Prostate gland (tissue), 2 donors: ENCODE results near the gene PDE6A. TPM values are rescaled to one million over a fixed set of nuclear protein-coding genes. Genes with fewer than 3 reads are reported as not detected.

ENCODE experiments used
- DNase-seq: peaks from one replicate; pipeline ENCODE4 v3.0.0-alpha.2; 2019; ENCODE audit warnings: low spot score
- H3K27ac ChIP-seq, 2 donors: fragments of 200-600 bp; sonication (generic); 2 replicates each; pipeline ENCODE4 v1.5.1; 2017 to 2019
- H3K27me3 ChIP-seq: fragments of 200-600 bp; sonication (generic); replicated peaks from 2 replicates; pipeline ENCODE4 v1.5.1; 2019; ENCODE audit not compliant: insufficient read depth
- H3K36me3 ChIP-seq, 2 donors: fragments of 200-600 bp; sonication (generic); 1 replicate in 1 of 2; 2 replicates in 1 of 2; pipeline versions ENCODE4 v1.5.1 to v1.8.1; 2017 to 2019
- H3K4me1 ChIP-seq: fragments of 200-600 bp; sonication (generic); replicated peaks from 2 replicates; pipeline ENCODE4 v1.5.1; 2019
- H3K4me3 ChIP-seq, 2 donors: fragments of 200-600 bp; sonication (generic); 2 replicates each; pipeline ENCODE4 v1.5.1; 2017 to 2019
- H3K9me3 ChIP-seq: fragments of 200-600 bp; sonication (generic); 2 replicates; pipeline ENCODE4 v1.5.1; 2017
- POLR2A ChIP-seq: fragments of 450-650 bp; IDR thresholded peaks from one replicate; pipeline ENCODE4 v1.6.1; 2016; ENCODE audit warnings: antibody characterized with exemption, mild to moderate bottlenecking
- POLR2AphosphoS5 ChIP-seq: sonication (generic); formaldehyde crosslinking; IDR thresholded peaks from one replicate; pipeline ENCODE4 v1.6.1; 2017; ENCODE audit warnings: antibody characterized with exemption
- WGBS: methylation state at CpG from one replicate; pipeline ENCODE4 v1.1.5; 2018; 5-methylcytosine and 5-hydroxymethylcytosine counted together
- intact Hi-C: fragments of 100-400 bp; cut with DNase I; formaldehyde crosslinking; loops from one replicate; pipeline ENCODE4 v1.14.2; 2022
- total RNA-seq, 2 donors: library from RNA; depleted of rRNA; stranded (reverse); fragments of >200 nt; gene quantifications; one replicate each; pipeline ENCODE4 v1.1.0, GENCODE V29; 2016
- TF ChIP-seq, protein P1 (sequence below), 4 experiments: fragments of 200-600 bp in 2 of 4; fragments of 450-650 bp in 2 of 4; sonication (generic) in 2 of 4; IDR thresholded peaks; 1 replicate in 3 of 4; 2 replicates in 1 of 4; pipeline ENCODE4 v1.5.1; 2016 to 2019; ENCODE audit warnings: antibody characterized with exemption in 4 of 4, mild to moderate bottlenecking in 2 of 4, moderate library complexity in 2 of 4

Gene PDE6A
- total RNA-seq, 2 donors from 2014 or later: 0.91 TPM; not detected in 1

DNA sequence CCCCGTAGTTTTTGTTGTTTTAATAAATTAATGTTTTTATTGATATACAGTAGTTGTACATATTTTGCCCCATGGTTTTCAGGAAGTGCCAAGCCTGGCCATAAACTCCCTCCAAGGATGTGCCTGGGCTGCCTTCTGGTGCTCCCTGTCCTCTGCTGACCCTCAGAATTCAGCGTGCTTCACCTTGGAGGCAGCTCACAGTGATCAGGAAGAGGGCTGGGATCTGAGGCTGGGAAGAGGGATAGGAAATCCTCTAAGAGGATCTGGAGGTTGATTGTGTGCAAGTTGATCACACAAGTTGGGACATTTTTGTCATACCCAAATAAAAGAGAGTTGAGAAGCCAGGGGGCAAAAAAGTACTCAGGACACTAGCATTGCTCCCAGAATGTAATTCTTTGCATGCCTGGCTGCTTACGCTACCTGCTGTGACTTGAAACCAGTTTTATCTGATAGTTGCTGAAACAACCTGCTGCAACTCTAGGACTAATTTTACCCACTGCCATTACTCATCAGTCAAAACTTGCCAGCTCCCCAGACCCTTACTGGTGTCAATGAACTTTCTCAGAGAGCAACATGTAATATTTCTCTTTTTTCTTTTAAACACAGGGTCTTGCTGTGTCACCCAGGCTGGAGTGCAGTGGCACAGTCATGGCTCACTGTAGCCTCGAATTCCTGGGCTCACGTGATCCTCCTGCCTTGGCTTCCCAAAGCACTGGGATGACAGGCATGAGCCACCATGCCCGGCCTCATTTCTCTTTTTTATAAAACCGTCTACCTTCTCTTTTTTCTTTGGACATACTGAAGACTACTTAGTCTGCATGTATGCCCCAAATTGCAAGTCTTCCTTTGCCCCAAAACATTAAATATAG is 29.0 kb downstream of the PDE6A start:
- Histone ChIP-seq H3K36me3 (no peaks in the 10 kb centered on the region), H3K27me3 (no peaks in the 10 kb centered on the region), H3K4me3 (no peak overlapping the region), H3K9me3 (no peaks in the 10 kb centered on the region), H3K4me1 (no peaks in the 10 kb centered on the region), H3K27ac (no peak overlapping the region)
- DNase-seq: no peak
- WGBS: 81% methylated on average over 7 of the region's 7 CpGs
- intact Hi-C loops: no loop called here
- TF ChIP-seq, protein P1, sequence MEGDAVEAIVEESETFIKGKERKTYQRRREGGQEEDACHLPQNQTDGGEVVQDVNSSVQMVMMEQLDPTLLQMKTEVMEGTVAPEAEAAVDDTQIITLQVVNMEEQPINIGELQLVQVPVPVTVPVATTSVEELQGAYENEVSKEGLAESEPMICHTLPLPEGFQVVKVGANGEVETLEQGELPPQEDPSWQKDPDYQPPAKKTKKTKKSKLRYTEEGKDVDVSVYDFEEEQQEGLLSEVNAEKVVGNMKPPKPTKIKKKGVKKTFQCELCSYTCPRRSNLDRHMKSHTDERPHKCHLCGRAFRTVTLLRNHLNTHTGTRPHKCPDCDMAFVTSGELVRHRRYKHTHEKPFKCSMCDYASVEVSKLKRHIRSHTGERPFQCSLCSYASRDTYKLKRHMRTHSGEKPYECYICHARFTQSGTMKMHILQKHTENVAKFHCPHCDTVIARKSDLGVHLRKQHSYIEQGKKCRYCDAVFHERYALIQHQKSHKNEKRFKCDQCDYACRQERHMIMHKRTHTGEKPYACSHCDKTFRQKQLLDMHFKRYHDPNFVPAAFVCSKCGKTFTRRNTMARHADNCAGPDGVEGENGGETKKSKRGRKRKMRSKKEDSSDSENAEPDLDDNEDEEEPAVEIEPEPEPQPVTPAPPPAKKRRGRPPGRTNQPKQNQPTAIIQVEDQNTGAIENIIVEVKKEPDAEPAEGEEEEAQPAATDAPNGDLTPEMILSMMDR (IDR thresholded peaks at IDR 0.05): no peak
- TF ChIP-seq POLR2AphosphoS5 (no peak), POLR2A (no peak)

DNA sequence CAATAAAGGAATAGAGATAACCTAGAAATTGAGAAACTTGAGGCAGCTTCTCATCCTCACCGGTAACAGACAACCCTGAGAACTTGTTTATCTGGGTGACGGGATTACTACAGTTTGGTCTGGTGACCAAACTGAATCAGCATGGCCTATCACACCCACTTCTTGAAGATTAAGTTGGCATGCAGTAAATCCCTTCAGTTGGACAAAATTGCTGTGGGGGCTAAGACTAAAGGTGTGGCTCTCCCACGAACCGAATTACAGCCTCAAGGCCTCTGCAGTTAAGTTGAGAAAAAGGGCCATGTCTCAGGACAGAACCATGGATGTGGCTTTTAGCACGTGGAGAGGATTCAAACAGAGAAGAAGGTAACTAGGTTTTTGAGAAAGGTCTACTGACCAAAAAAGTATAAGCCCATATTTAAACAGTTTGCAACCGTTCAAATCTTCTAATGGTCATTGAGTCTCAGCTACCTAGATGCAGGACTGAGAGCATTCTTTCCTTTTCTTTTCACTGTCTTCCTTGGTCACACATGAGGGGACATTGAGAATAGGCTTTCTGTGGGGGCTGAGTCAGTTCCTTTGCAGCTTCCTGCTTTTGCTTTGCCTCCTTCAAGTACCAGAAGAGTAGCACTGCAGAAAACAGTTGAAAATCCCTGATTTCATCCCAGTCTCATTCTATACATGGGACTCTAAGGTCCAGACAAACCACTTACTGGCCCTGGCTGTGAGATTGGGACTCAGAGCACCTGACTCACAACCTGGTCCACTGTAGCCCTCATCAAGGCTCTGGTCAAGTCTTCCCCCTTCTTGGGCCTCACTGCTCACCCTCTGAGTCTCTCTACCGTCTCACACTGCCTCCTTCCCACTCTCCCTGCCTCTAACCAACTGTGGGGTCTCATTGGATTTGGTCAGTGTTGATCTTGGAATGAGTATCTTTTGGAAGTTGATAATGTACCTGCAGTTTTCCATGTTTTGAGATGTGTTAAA is 30.9 kb downstream of the PDE6A start:
- Histone ChIP-seq H3K36me3 (no peaks in the 10 kb centered on the region), H3K27me3 (no peaks in the 10 kb centered on the region), H3K4me1 (no peaks in the 10 kb centered on the region), H3K27ac (no peak overlapping the region), H3K4me3 (no peak overlapping the region), H3K9me3 (no peaks in the 10 kb centered on the region)
- intact Hi-C loops: no loop called here
- TF ChIP-seq POLR2AphosphoS5 (no peak), POLR2A (no peak)
- TF ChIP-seq, protein P1 (IDR thresholded peaks at IDR 0.05): no peak
- DNase-seq: no peak
- 86% methylated on average over 7 of the region's 7 CpGs for WGBS

DNA sequence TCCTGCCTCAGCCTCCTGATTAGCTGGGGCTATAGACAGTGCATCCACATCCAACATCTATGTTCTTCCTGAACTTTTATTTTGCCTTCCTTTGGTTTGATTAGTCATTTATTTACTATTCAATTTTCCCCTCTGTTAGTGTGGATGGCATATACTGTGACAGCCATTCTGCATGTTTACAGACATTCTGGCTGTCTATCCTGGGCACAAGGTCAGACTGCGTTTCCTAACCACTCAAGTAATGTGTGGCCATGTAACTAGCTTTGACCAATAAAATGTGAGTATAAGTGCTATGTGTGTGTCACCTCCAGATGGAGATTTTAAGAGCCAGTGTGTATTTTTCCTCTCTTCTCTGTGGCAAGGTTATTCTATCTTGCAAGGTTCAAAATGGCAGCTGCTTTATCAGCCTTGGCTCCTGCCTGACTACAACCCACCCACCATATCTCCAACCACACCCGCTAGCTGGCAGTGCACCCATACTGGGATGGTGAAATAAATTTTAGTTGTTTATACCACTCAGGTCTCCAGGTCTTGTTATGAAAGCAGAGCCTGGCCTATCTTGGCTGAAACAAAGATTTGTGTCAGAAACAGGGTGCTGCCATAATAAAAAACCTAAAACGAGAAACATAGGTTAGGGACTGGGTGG is 32.2 kb downstream of the PDE6A start:
- intact Hi-C loops: no loop called here
- Histone ChIP-seq H3K4me3 (no peak overlapping the region), H3K36me3 (no peaks in the 10 kb centered on the region), H3K27me3 (no peaks in the 10 kb centered on the region), H3K27ac (no peak overlapping the region), H3K9me3 (no peaks in the 10 kb centered on the region), H3K4me1 (no peaks in the 10 kb centered on the region)
- DNase-seq: no peak
- 88% methylated on average over 3 of the region's 3 CpGs for WGBS
- TF ChIP-seq POLR2A (no peak), POLR2AphosphoS5 (no peak)
- TF ChIP-seq, protein P1 (IDR thresholded peaks at IDR 0.05): no peak

DNA sequence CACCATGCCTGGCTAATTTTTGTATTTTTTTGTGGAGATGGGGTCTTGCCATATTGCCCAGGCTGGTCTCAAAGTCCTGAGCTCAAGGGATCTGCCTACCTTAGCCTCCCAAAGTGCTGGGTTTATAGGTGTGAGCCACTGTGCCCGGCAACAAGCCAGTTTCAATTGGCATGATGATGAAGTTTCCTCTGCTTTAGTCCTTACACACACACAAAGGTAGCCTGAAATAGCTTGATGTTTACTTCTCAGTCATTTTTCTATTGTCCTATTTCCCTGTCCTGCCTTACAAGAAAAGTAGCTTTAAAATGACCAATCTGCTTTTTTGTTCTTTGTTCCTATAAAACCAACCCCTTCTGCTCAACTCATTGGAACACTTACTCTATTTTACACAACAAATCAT is 33.6 kb downstream of the PDE6A start:
- H3K27ac ChIP-seq: peak overlapping the region; percentile 42 to 55
- no peaks in the 10 kb centered on the region for H3K27me3 ChIP-seq
- no peaks in the 10 kb centered on the region for H3K36me3 ChIP-seq
- intact Hi-C loops: no loop called here
- H3K9me3 ChIP-seq: no peaks in the 10 kb centered on the region
- no peaks in the 10 kb centered on the region for H3K4me1 ChIP-seq
- H3K4me3 ChIP-seq: no peak overlapping the region
- TF ChIP-seq POLR2AphosphoS5: peak; percentile 87
- TF ChIP-seq, protein P1 (IDR thresholded peaks at IDR 0.05): no peak
- WGBS: 30% methylated on average over 1 of the region's 1 CpG
- DNase-seq: peak; percentile 82
